HG03095 (cell line): ENCODE data around the gene CXorf38.

Source experiments
- ATAC-seq: cut with Tn5 transposase; IDR thresholded peaks from one replicate; pipeline ENCODE4 v1.9.1; 2021; ENCODE audit warnings: moderate library complexity; ENCODE audit not compliant: unreplicated experiment

CXorf38 gene, protein sequence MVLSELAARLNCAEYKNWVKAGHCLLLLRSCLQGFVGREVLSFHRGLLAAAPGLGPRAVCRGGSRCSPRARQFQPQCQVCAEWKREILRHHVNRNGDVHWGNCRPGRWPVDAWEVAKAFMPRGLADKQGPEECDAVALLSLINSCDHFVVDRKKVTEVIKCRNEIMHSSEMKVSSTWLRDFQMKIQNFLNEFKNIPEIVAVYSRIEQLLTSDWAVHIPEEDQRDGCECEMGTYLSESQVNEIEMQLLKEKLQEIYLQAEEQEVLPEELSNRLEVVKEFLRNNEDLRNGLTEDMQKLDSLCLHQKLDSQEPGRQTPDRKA

DNA sequence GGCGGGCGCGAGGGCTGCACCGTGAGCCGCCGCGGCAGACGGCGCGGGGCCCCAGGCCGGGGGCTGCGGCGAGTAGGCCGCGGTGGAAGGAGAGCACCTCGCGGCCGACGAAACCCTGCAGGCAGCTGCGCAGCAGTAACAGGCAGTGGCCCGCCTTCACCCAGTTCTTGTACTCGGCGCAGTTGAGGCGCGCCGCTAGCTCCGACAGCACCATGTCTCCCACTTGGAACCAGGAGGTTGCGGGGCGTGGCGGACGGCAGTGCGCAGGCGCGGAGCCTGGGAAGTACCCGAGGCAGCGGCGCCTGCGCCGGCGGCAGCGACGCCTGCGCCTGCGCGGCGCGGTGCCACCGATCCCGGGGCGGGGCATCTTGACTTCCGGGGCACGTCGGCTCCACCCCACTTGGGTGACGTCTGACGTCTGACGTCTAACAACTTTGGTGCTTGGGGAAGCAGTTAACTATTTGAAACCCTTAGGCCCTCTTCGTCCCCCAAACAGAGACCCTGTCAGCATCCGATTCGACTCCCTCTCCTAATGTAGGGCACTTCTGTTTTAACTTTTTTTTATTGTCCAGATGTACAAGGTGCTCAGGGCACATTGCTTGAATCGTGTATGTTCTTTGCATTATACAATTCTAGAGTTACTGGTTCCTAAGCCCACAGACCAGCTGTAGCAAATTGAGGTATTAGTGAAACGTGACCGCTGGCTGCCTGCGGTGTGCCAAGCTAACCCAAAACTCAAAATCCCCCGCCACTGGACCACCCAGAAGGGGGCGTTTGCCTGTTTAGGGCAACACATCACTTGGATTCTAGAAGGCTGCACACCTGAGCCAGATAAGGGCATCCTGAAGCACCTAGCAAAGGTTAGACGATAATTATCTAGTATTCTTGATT, at the start of gene CXorf38:
CXorf38 (minus strand) TSS at position 255 of the 891 bp plus-strand sequence; CDS start at position 214, 41 bp downstream.
- ATAC-seq: peak; percentile 76

DNA sequence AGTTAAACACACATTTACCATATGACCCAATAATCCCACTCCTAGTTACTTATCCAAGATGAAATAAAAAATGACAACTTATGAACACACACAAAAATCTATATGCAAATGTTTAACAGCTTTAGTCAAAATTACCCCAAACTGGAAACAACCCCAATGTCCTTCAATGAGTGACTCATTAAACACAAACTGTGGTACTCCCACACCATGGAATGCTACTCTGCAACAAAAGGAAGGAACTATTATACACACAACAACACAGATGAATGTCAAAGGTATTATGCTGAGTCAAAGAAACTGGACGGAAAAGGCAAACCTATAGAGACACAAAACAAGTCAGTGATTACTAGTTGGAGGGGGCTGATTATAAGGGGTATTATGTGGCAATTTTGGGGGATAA, 47.4 kb upstream of the CXorf38 start:
- no peak for ATAC-seq

DNA sequence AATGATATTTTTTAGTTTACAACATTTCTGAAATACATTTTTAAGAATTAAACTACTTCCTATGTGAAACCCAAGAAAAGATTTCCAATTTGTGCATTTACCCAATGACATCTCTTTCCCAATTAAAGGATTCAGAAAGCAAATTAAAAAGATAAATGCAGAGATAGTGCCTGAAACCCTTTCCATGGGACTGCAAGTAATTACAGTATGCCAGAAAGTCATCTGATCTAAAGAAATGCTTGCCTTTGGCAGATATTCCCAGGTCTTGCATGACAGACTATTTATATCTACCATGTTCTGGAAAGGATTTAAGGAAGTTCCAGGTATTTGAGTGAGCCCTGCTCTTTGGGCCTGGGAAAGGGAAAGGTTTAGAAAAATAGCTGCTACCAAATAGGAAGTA, 41.6 kb upstream of the CXorf38 start:
- no peak for ATAC-seq

DNA sequence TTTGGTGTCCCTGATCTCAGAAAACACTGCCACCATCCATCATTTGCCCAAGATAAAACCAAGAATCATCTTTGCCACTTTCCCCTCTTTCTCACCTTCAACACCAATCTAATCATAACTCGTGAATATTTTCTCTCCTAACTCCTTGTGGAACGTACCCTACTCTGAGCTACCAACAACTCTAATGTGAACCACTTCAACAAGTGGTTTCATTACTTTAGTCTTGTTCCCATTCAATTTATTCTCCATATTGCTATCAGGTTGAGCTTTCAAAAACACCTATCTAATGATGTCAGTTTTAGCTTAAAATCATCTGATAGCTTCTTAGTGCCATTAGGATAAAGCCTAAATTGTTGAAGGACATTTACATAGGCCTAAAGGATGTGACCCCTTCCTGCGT, 39.8 kb upstream of the CXorf38 start:
- no peak for ATAC-seq

DNA sequence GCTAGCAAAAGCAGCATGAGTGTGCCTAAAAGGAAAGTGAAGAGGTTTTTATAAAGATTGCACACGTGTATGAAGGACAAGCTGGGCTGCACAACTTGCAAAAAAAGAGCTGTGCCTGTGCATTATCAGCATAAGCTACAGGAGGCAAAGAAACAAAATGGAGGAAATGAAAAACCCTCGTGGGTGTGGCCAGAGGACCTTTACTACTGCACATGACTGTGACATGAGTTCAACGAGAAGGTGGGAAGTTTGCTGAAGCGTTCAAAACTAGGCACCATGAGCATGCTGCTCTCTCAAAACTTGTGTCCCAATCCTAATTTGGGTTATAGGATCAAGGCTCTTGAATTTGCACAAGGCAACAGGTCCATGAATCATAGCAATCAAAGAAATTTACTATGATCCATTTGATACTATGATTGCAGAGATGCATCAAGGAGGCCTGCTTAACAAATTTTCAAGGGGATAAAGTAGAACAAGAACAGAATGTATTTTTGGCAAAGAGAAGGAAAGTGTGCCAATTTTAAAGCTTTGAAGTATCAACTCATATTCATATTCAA, 38.1 kb upstream of the CXorf38 start:
- ATAC-seq: no peak

DNA sequence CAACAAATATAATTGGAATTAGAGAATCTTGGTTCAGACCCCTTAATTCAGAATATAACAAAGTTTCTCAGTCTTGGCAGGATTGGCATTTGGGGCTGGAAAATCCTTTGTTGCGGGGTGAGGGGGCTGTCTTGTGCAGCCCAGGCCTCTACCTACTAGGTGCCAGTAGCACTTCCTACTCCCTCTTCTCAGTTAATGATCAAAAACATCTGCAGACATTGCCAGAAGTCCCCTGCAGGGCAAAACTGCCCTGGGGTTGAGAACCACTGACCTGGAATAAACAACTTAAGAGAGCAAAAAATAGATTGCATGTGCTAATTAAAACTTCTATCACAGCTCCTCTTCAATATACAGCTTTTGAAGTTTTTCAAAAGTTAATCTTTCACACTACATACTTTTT, 36.7 kb upstream of the CXorf38 start:
- ATAC-seq: no peak

DNA sequence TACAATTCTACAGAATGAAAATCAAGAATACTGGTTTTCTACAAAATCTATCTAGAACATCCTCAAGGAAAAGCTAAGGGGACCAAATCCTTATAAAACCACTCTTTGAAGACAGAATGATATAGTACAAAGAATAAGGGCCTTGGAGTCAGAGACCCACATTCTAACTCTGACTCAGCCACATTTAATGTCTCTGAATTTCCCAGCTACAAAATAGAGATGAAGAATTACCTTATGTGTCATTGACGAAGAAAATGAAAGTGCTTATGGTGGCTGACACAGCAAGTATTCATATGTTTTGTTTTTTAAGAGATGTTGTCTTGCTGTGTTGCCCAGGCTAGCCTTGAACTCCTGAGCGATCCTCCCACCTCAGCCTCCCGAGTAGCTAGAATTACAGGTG, 35.9 kb upstream of the CXorf38 start:
- ATAC-seq: no peak

DNA sequence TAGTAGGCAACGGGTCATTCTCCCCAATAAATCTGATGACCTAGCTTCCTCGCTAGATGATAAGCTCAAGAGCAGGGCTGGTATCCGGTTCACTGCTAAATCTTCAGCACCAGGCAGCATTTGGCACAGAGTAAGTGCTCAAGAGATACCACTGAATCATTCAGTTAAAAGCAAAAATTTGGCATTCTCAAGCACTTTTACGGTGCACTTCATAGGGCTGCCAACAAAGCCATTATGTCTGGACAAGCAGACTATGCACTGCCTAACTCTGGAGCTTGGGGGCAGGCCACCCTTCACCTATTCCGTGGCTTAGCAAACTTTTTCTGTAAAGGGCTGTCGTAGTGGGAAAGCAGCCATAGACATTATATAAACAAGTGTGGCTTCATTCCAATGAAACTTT, 23.8 kb upstream of the CXorf38 start:
- no peak for ATAC-seq

DNA sequence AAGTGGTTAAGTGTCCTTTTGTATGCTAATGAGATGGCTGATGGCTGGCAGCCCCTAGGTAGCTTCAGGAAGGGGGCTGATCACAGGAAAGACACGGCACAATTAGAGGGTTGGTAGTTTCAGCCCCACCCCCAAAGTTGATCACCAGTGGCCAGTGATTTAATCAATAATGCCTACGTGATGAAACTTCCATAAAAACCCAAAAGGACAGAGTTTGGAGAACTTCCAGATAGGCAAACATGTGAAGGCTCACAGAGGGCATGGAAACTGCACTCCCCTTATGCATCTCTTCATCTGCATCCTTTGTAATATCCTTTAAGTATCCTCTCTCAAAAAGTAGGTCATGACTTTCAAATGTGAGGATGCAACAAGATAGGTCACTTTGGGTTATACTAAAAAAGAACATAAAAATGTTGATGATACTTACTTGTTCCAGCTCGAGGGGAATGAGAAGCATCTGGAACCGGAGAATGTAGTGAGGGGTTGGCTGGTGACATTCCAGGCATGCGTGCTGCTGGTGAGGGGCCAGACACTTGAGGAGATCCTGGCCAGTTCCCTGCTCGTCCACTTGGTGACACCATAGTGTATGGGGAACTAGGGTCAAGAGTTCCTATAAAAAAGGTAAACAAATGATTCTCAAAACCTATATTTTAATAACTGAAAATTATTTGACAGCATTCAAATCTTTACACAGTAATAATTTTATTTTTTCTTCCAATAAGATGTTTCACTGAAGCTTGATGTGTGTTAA, 16.7 kb upstream of the CXorf38 start:
- ATAC-seq: no peak

DNA sequence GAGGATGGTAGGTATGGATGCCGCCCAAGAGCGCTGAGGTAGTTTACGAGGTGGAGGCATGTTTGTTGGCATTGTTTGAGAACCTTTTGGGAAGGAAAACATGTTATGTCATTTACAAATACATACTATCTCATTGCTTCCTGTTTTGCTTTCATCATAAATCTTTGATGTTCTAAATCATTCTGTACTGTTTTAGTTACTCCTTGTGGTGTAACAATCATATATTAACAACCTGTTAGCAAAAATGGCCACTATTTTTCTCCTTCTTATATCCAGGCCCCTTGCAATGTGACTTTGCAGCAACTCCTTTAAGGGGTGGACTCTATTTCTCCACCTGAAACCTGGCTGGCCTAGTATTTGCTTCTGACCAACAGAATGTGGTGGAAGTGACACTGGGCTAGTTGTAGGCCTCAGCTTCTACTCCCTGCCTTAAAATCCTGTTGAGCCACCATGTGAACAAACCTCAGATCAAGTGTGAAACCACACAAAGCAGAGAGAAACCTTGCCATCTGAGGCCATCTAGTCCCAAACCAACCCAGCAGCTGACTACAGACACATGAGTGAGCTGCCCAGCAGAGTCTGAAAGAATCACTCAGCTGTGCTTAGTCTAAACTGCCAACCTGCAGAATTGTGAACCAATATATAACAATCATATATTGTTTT, 15.8 kb upstream of the CXorf38 start:
- no peak for ATAC-seq

DNA sequence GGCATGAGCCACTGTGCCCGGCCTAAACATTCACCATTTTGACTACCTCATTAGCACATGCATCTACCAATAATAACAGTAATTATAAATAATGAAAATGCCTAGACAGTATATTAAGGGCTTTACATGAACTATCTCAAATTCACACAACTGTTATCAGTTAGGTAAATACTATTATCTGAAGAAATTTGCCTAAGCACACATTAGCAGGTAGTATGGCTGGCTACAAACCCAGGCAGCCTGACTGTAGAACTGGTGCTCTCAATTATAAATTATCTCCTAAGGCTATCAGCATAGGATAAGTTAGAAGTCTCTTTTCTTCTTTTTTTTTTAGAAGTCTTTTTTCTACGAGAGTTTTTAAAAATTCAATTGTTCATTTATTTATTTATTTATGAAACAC, 14.1 kb upstream of the CXorf38 start:
- ATAC-seq: no peak

DNA sequence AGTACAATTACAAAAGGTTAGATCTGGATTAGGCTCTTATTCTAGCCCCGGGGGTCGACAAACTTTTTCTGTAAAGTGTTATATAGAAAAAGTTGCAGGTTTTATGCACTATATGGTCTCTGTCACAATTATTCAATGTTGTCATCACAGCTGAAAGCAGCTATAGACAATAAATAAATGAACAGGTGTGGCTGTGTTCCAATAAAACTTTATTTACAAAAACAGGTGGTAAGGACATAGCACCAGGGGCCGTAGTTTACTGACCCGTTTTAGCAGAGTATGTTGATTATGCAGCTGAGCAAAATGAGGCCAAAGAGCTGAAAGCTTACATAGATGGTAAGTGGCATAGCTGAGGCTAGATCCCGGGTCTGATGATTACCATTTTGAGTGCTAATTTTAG, 13.0 kb upstream of the CXorf38 start:
- ATAC-seq: no peak

DNA sequence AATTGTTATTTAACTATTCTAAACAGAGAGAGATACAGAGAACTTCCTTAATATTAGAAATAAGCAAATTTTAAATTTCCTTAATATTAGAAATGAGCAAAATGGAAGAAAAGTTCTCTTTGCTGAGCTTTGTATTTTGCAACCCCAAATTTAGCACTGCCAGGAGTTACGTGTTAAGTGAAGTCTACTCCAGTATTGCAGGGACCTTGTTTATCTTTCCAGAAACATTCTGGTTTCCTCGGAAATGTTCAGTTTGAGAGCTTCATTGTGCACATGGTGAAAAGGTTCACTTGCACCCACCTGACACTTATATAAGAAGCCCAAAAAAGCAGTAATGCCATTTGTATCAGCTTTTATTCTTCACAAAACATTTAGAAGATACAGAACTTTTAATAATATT, 6.2 kb upstream of the CXorf38 start:
- ATAC-seq: no peak

DNA sequence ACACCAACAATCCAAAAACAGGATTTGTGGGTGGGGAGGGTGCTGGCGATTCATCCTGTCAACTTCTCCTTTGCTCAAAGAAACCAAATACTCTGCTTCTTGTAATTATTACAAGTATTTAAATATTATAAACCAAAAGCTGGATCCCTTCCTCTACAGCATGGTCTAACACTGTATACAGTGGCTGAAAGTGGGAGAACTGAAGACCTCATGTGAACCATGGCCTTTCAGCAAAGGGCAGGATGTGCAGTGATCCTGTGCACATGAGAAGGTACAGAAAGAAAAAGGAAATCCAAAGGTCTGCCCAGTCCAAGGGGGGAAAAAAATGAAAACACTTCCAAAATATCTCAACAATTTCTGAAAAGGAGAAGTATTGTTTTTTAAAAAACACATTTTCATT, 5.3 kb upstream of the CXorf38 start:
- ATAC-seq: no peak

DNA sequence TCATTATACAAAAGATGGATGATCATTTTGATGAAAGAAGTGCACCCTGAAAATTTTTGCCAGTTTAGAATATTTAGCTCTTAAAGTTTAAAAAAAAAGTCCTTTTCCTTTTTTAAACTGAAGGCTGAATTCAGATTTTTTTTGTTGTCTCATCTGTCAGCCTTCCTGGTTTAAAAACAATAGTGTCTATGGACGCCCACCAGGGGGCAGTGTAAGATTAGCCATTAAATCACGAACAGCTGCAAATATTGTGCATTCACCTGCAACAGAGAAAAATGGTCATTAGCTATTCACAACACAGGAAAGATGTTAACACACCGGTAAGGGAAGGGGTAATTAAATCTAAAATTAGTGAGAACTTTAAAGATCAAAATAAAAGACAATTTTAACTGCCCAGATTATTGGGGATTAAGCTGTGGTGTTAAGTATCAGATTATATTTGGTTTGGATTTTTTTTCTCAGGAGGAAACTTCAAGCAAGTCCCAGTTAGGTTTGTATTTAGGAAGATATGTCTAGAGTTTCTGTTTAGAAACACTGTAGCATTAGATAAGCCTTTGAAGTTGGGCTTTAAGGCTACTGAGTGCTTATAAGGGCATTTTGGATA, 4.4 kb upstream of the CXorf38 start:
- ATAC-seq: no peak

DNA sequence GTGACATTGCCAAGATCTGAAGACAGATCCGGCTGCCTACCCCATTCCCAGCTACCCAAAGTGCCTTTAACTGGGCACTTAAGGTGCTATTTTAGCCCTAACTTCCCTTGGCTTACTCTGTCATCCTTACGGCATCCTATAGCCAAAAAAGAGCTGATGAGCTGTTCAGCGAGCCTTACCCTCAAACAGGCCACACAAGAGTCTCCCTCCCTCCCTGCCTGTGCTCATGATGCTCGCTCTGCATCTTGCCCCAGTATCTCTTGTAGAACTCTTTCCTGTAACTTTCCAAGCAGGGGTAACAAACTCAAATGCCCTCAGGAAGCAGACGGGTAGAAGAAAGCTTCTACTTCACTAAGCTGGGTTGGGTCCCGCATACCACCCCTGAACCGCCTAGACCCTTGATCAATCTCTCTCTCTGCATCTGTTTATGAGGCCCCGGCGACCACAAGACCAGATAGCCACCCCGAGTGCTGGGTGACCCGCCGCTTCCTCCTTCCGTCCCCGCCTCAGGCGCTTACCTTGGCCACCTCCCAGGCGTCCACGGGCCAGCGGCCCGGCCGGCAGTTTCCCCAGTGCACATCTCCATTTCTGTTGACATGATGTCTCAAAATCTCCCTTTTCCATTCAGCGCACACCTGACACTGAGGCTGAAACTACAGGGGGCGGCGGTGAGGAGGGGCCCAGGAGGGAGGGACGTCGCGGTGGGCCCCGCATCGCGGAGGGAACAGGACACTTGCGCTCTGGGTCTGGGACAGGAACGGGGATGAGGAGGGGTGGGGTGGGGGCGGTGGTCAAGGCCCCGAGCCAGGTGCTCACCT, 663 bp downstream of the CXorf38 start:
- peak; percentile 28 for ATAC-seq

DNA sequence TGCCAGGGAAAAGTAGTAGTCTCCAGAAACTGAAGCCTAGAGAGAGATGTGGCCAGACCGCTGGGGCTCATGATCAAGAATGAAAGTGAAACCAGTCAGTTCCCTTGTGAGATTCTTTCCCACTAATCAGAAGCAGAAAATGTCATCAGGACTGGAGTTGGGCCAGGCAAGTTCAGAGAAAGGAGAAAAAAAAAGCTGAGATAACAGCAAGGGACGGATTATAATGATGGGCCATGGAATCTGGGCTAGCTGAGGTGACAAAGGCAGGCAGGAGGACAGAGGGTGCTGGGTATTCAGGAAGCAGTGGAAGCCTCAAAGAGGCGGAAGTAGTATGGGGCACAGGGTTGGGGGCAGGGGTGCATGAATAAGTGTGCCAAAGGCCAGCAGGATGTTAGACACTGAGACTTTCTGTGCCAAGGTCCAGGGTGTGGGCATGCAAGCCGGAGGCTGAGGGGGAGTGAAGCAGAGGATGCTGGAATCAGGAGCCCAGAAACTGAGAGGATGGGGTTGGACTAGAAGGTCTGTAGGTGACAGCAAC, 2.5 kb downstream of the CXorf38 start:
- no peak for ATAC-seq

DNA sequence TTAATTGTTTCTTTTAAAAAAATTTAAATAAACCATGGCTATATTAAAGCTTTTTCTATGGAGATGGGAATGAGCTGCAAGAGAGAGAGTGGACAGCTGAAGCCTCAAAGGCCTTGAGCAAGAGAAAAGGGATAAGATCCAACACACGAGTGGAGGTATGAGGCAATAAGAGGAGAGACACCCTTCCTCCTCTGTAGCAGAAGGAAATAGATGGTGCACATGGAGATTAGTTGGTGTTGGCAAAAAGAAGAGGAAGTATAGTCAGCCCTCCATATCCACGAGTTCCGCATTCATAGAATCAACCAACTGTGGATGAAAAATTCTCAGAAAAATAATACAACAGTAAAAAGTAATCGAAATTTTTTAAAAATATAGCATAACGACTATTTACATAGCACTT, 3.2 kb downstream of the CXorf38 start:
- ATAC-seq: no peak

DNA sequence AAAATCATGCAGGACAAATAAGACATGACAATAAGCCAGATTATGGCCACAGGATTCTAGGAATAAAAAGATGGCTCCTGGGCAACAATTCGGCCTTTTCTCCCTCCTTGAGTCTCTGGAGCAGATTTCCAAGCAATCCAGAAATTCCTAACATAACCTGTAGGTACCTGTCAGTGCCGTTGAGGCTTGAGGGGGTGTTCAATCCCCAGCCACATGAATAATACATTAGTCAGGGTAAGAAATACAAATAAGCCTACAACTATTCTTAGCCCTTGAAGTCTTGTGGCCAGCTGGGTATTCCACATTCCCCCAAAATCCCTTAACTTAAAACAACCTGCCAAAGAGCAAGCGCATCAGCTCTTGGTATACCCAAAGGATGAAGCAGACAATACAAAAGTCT, 9.7 kb downstream of the CXorf38 start:
- no peak for ATAC-seq
